Uterus (tissue), 2 donors: ENCODE results near the gene MTFR1L.

Experiments used
- CTCF ChIP-seq, 4 experiments: fragments of 200-600 bp in 2 of 4; fragments of 450-650 bp in 2 of 4; sonication (generic) in 2 of 4; IDR thresholded peaks; one replicate each; pipeline ENCODE4 v1.5.1; 2016 to 2019; ENCODE audit warnings: antibody characterized with exemption in 4 of 4, mild to moderate bottlenecking in 2 of 4, moderate library complexity in 1 of 4
- POLR2A ChIP-seq, 2 donors: fragments of 450-650 bp; IDR thresholded peaks; one replicate each; pipeline ENCODE4 v1.6.1; 2016; ENCODE audit warnings: antibody characterized with exemption in 2 of 2, mild to moderate bottlenecking in 1 of 2, moderate library complexity in 1 of 2

GRCh38 chr1:25803368-25803767 is 16.4 kb upstream of the MTFR1L start:
- no peak for TF ChIP-seq POLR2A (IDR thresholded peaks at IDR 0.05)
- TF ChIP-seq CTCF (IDR thresholded peaks at IDR 0.05), result no peak
